Keratinocyte (primary cell): ENCODE data around the gene FAM136A.

Experiments
- CTCF ChIP-seq, 3 experiments: IDR thresholded peaks in 1 of 3; conservative IDR thresholded peaks in 1 of 3; optimal IDR thresholded peaks in 1 of 3; 2 replicates in 2 of 3; 3 replicates in 1 of 3; pipeline versions ENCODE3 to v1.5.1; 2011; ENCODE audit warnings: low read length in 3 of 3, mild to moderate bottlenecking in 3 of 3, moderate library complexity in 2 of 3, control low read depth in 1 of 3, inconsistent platforms in 1 of 3; ENCODE audit not compliant: insufficient read depth in 2 of 3; ENCODE audit errors: extremely low read depth in 1 of 3
- EZH2 ChIP-seq: IDR thresholded peaks from one replicate; pipeline ENCODE4 v1.6.1; 2012; ENCODE audit warnings: inconsistent platforms, mild to moderate bottlenecking, low read length, moderate library complexity

- TF ChIP-seq CTCF (optimal IDR thresholded peaks at IDR 0.05 in 1 of 3, IDR thresholded peaks at IDR 0.05 in 1 of 3, conservative IDR thresholded peaks at IDR 0.05 in 1 of 3; ENCODE audit: extremely low read depth in 1 of 3, insufficient read depth in 2 of 3, low read length in 3 of 3) (peak; percentile 79 to 94 (median 93)), EZH2 (no peak)
Observed at GRCh38 chr2:70340761-70341476, 39.1 kb upstream of the FAM136A start.
